SK-N-SH (cell line): Measurements from ENCODE around the gene SAP30BP. TPM values are rescaled to one million over a fixed set of nuclear protein-coding genes. Genes with fewer than 3 reads are reported as not detected.

Experiments used
- CTCF ChIA-PET: fragments of 300-600, 350-600 bp; formaldehyde crosslinking; extraction: SDS; loops from one replicate; lab custom pipeline; 2021; lab: Yijun Ruan, JAX
- POLR2A ChIA-PET: fragments of 350-600 bp; sonication (Branson Sonifier 250); formaldehyde crosslinking; extraction: SDS; loops from one replicate; lab custom pipeline; 2020; ENCODE audit warnings: antibody characterized with exemption, inconsistent platforms; lab: Yijun Ruan, JAX
- DNase-seq: peaks from one replicate; pipeline ENCODE4 v3.0.0; 2012
- H2AFZ ChIP-seq: fragments of 200-600 bp; sonication (generic); 2 replicates; pipeline ENCODE4 v1.8.1; 2016; ENCODE audit warnings: antibody characterized with exemption, mild to moderate bottlenecking, low read depth
- H3F3A ChIP-seq: fragments of 200-600 bp; sonication (generic); replicated peaks from 2 replicates; pipeline ENCODE3; 2016; ENCODE audit warnings: antibody characterized with exemption, mild to moderate bottlenecking; ENCODE audit not compliant: insufficient read depth
- H3K27ac ChIP-seq, 2 experiments: fragments of 200-500 bp in 1 of 2; fragments of 200-600 bp in 1 of 2; sonication (Bioruptor generic) in 1 of 2; sonication (generic), shearing (Covaris generic) in 1 of 2; 2 replicates each; pipeline versions ENCODE4 v1.5.1 to v1.6.1; 2014 to 2016; ENCODE audit warnings: low read depth in 2 of 2, inconsistent platforms in 1 of 2, low read length in 1 of 2, mild to moderate bottlenecking in 1 of 2, mixed read lengths in 1 of 2
- H3K27me3 ChIP-seq: fragments of 200-600 bp; sonication (generic), shearing (Covaris generic); 2 replicates; pipeline ENCODE4 v1.6.1; 2016; ENCODE audit warnings: mixed run types; ENCODE audit not compliant: insufficient read depth
- H3K36me3 ChIP-seq, 2 experiments: fragments of 200-500 bp in 1 of 2; fragments of 200-600 bp in 1 of 2; sonication (Bioruptor generic) in 1 of 2; sonication (generic) in 1 of 2; replicated peaks in 1 of 2; 2 replicates each; pipeline versions ENCODE3 to v1.5.1; 2014 to 2016; ENCODE audit warnings: low read length in 1 of 2, mild to moderate bottlenecking in 1 of 2; ENCODE audit not compliant: insufficient read depth in 2 of 2, control insufficient read depth in 1 of 2
- H3K4me1 ChIP-seq, 2 experiments: fragments of 200-500 bp in 1 of 2; fragments of 200-600 bp in 1 of 2; sonication (Bioruptor generic) in 1 of 2; sonication (generic), shearing (Covaris generic) in 1 of 2; 2 replicates each; pipeline versions ENCODE4 v1.5.1 to v1.6.1; 2014 to 2016; ENCODE audit warnings: low read depth in 1 of 2, low read length in 1 of 2, mixed run types in 1 of 2; ENCODE audit not compliant: insufficient read depth in 2 of 2, control insufficient read depth in 1 of 2
- H3K4me2 ChIP-seq: fragments of 200-600 bp; sonication (generic), shearing (Covaris generic); 2 replicates; pipeline ENCODE4 v1.6.1; 2017; ENCODE audit warnings: mixed run types
- H3K4me3 ChIP-seq, 2 experiments: fragments of 200-500 bp in 1 of 2; fragments of 200-600 bp in 1 of 2; sonication (Bioruptor generic) in 1 of 2; sonication (generic), shearing (Covaris generic) in 1 of 2; 2 replicates each; pipeline versions ENCODE4 v1.5.1 to v1.8.1; 2014 to 2016; ENCODE audit warnings: low read depth in 2 of 2, inconsistent platforms in 1 of 2, low read length in 1 of 2, mild to moderate bottlenecking in 1 of 2, mixed read lengths in 1 of 2, moderate library complexity in 1 of 2
- H3K79me2 ChIP-seq: fragments of 200-600 bp; sonication (generic); 2 replicates; pipeline ENCODE4 v1.8.1; 2017; ENCODE audit warnings: mild to moderate bottlenecking; ENCODE audit not compliant: insufficient read depth
- H3K9ac ChIP-seq: fragments of 200-600 bp; sonication (generic); 2 replicates; pipeline ENCODE4 v1.6.1; 2017; ENCODE audit warnings: mixed run types
- H3K9me2 ChIP-seq: fragments of 200-600 bp; sonication (generic); 2 replicates; pipeline ENCODE4 v1.6.1; 2017; ENCODE audit warnings: mixed run types
- H3K9me3 ChIP-seq: fragments of 200-600 bp; sonication (generic); 2 replicates; pipeline ENCODE4 v1.6.1; 2017; ENCODE audit warnings: mixed run types, mild to moderate bottlenecking, moderate library complexity
- H4K20me1 ChIP-seq: fragments of 200-600 bp; sonication (generic); 2 replicates; pipeline ENCODE4 v1.6.1; 2017; ENCODE audit warnings: mild to moderate bottlenecking, mixed run types; ENCODE audit not compliant: insufficient read depth
- CHD2 ChIP-seq: fragments of 150-350 bp; IDR thresholded peaks from 2 replicates; pipeline ENCODE4 v1.6.1; 2018; ENCODE audit warnings: low read length; ENCODE audit not compliant: partially characterized antibody
- CTCF ChIP-seq: fragments of 200-600 bp; sonication (generic); IDR thresholded peaks from 2 replicates; pipeline ENCODE4 v1.6.1; 2017; ENCODE audit warnings: antibody characterized with exemption, mild to moderate bottlenecking, moderate library complexity
- EP300 ChIP-seq, 2 experiments: IDR thresholded peaks; 2 replicates each; pipeline versions ENCODE4 v1.4.0 to v1.6.1; 2012; ENCODE audit warnings: borderline replicate concordance in 1 of 2, low read depth in 1 of 2, low read length in 1 of 2
- FOXJ3 ChIP-seq: sonication (generic); formaldehyde crosslinking; IDR thresholded peaks from 2 replicates; pipeline ENCODE4 v1.5.1; 2020; ENCODE audit warnings: mild to moderate bottlenecking, missing genetic modification reagents
- JUND ChIP-seq: IDR thresholded peaks from 2 replicates; pipeline ENCODE4 v1.4.0; 2012
- MAX ChIP-seq: IDR thresholded peaks from 2 replicates; pipeline ENCODE4 v1.4.0; 2012; ENCODE audit warnings: low read depth
- MEF2A ChIP-seq: IDR thresholded peaks from 2 replicates; pipeline ENCODE4 v1.4.0; 2012; ENCODE audit warnings: low read depth, borderline replicate concordance
- NRF1 ChIP-seq: IDR thresholded peaks from 2 replicates; pipeline ENCODE4 v1.6.1; 2012; ENCODE audit warnings: low read depth, mild to moderate bottlenecking, low read length
- PBX3 ChIP-seq: IDR thresholded peaks from 2 replicates; pipeline ENCODE4; 2012
- RCOR1 ChIP-seq: fragments of 150-350 bp; IDR thresholded peaks from 2 replicates; pipeline ENCODE4 v1.6.1; 2017; ENCODE audit warnings: antibody characterized with exemption, low read length
- REST ChIP-seq: IDR thresholded peaks from 2 replicates; pipeline ENCODE4 v1.6.1; 2012; ENCODE audit warnings: mild to moderate bottlenecking, low read depth, low read length, moderate library complexity
- RFX5 ChIP-seq: IDR thresholded peaks from 2 replicates; pipeline ENCODE4 v1.6.1; 2012; ENCODE audit warnings: mild to moderate bottlenecking, improper control_type of control experiment, low read length
- SIN3A ChIP-seq: IDR thresholded peaks from 2 replicates; pipeline ENCODE4 v1.6.1; 2012; ENCODE audit warnings: low read depth, mild to moderate bottlenecking, low read length, moderate library complexity, borderline replicate concordance
- USF1 ChIP-seq: IDR thresholded peaks from 2 replicates; pipeline ENCODE4 v1.4.0; 2012; ENCODE audit warnings: low read depth, borderline replicate concordance
- USF2 ChIP-seq: fragments of 150-350 bp; IDR thresholded peaks from 2 replicates; pipeline ENCODE4 v1.6.1; 2017; ENCODE audit warnings: antibody characterized with exemption, low read length, low read depth, borderline replicate concordance
- WGBS: methylation state at CpG from one replicate; pipeline ENCODE4 v1.1.6; 2017; ENCODE audit warnings: low lambda C conversion rate; 5-methylcytosine and 5-hydroxymethylcytosine counted together
- polyA plus RNA-seq, 3 experiments: library from polyadenylated mRNA; depleted of rRNA; stranded (reverse); fragments of >200 nt; gene quantifications; 2 replicates each; pipeline ENCODE4 v1.2.3, GENCODE V29; 2012

Gene SAP30BP
- polyA plus RNA-seq, 1 of the 3 experiments (the other 2 are of a cell fraction), result 158 TPM

GRCh38 chr17:75676461-75676860, 9.3 kb downstream of the SAP30BP start:
- Histone ChIP-seq H3K9ac (no peak overlapping the region), H3K36me3 (peaks cover 52 to 58% of the 10 kb centered on the region in 2 experiments), H2AFZ (no peak overlapping the region), H3K9me2 (no peaks in the 10 kb centered on the region), H3K4me2 (no peak overlapping the region), H3K27me3 (no peaks in the 10 kb centered on the region), H3K4me3 (no peak overlapping the region), H3K9me3 (no peaks in the 10 kb centered on the region), H3K4me1 (peaks cover 0 to 15% of the 10 kb centered on the region in 2 experiments; a peak in 2 of 4 replicates), H4K20me1 (0 out of 2 replicates have a peak, but pooled peaks cover 1% of the 10 kb centered on the region), H3F3A (peaks cover 45% of the 10 kb centered on the region), H3K79me2 (peaks cover 96% of the 10 kb centered on the region), H3K27ac (no peak overlapping the region)
- no peak for DNase-seq
- TF ChIP-seq NRF1, result no peak
- no peak for TF ChIP-seq PBX3
- TF ChIP-seq EP300 (IDR thresholded peaks at IDR 0.05; ENCODE audit: borderline replicate concordance in 1 of 2, low read depth in 1 of 2, low read length in 1 of 2), result no peak
- TF ChIP-seq MEF2A, result no peak
- TF ChIP-seq SIN3A, result no peak
- TF ChIP-seq RFX5, result no peak
- no peak for TF ChIP-seq RCOR1
- TF ChIP-seq MAX, result no peak
- no peak for TF ChIP-seq FOXJ3 (CRISPR knock-in tag)
- TF ChIP-seq CHD2, result no peak
- no peak for TF ChIP-seq JUND
- TF ChIP-seq CTCF, result no peak
- TF ChIP-seq REST, result no peak
- TF ChIP-seq USF1, result no peak
- TF ChIP-seq USF2, result no peak
- WGBS, result 80% methylated on average over 3 of the region's 3 CpGs
- CTCF ChIA-PET, result interaction anchor here (0.8 to 7.5 kb wide), 9 partner anchors 9 to 77 kb away, joined by 3 to 297 read pairs (median 7); partner anchors contain the start of genes RECQL5 and SAP30BP
- POLR2A ChIA-PET, result interaction anchor here (1.3 kb wide), 1 partner anchor 71 kb away, joined by 4 read pairs; no protein-coding TSS in a partner anchor
